Esophagus squamous epithelium (tissue), 5 donors: ENCODE results near the gene SPAG9. TPM values are rescaled to one million over a fixed set of nuclear protein-coding genes. Genes with fewer than 3 reads are reported as not detected.
A peak's percentile ranks its signal among the peaks of the same experiment; 100 is the strongest.

Experiments used
- DNase-seq: peaks from one replicate; lab custom pipeline; 2025; lab: John Stamatoyannopoulos, UW
- H3K27ac ChIP-seq, 4 donors: fragments of 200-600 bp; sonication (generic); one replicate each; pipeline ENCODE4 v1.5.1; 2016 to 2019; ENCODE audit warnings: mild to moderate bottlenecking in 1 of 4
- H3K27me3 ChIP-seq, 4 donors: fragments of 200-600 bp; sonication (generic); 1 replicate in 3 of 4; 2 replicates in 1 of 4; pipeline versions ENCODE4 v1.5.1 to v1.6.0; 2017 to 2021; ENCODE audit warnings: antibody characterized with exemption in 1 of 4
- H3K36me3 ChIP-seq, 3 donors: fragments of 200-600 bp; sonication (generic); one replicate each; pipeline ENCODE4 v1.5.1; 2016 to 2019
- H3K4me1 ChIP-seq, 3 donors: fragments of 200-600 bp; sonication (generic); one replicate each; pipeline ENCODE4 v1.5.1; 2017 to 2019
- H3K4me3 ChIP-seq, 4 donors: fragments of 200-600 bp; sonication (generic); 1 replicate in 3 of 4; 2 replicates in 1 of 4; pipeline ENCODE4 v1.5.1; 2016 to 2019; ENCODE audit warnings: mild to moderate bottlenecking in 2 of 4, moderate library complexity in 1 of 4
- H3K9me3 ChIP-seq, 3 donors: fragments of 200-600 bp; sonication (generic); one replicate each; pipeline ENCODE4 v1.5.1; 2016 to 2019
- CTCF ChIP-seq, 6 experiments: fragments of 450-650 bp in 4 of 6; fragments of 200-600 bp in 2 of 6; sonication (generic) in 2 of 6; IDR thresholded peaks; one replicate each; pipeline ENCODE4 v1.5.1; 2016 to 2019; ENCODE audit warnings: antibody characterized with exemption in 6 of 6, mild to moderate bottlenecking in 4 of 6, moderate library complexity in 4 of 6
- POLR2A ChIP-seq, 4 donors: fragments of 450-650 bp; IDR thresholded peaks; one replicate each; pipeline ENCODE4 v1.6.1; 2017; ENCODE audit warnings: antibody characterized with exemption in 4 of 4, mild to moderate bottlenecking in 4 of 4, moderate library complexity in 3 of 4
- WGBS, 2 donors: methylation state at CpG; one replicate each; pipeline ENCODE4 v1.1.5; 2018; 5-methylcytosine and 5-hydroxymethylcytosine counted together
- intact Hi-C: fragments of 100-400 bp; cut with DNase I; formaldehyde crosslinking; loops from one replicate; pipeline ENCODE4 v1.15.0; 2022
- total RNA-seq, 4 donors: library from RNA; depleted of rRNA; stranded (reverse); fragments of >200 nt; gene quantifications; one replicate each; pipeline ENCODE4 v1.1.0, GENCODE V29; 2016
- donor health status: DM: yes; HTN: yes; CAD: no.

The SPAG9 gene
- total RNA-seq, 4 donors from 2014 or later = 25.6 to 88.5 (median 49.9) TPM

GRCh38 chr17:50938821-50939541 lies 181.7 kb downstream of the SPAG9 start:
- Histone ChIP-seq H3K36me3 (no peaks in the 10 kb centered on the region), H3K9me3 (no peaks in the 10 kb centered on the region), H3K4me3 (no peak overlapping the region), H3K4me1 (peaks cover 2 to 13% (median 6%) of the 10 kb centered on the region in 3 donors), H3K27ac (no peak overlapping the region), H3K27me3 (no peaks in the 10 kb centered on the region)
- TF ChIP-seq POLR2A (IDR thresholded peaks at IDR 0.05) = no peak
- TF ChIP-seq CTCF (IDR thresholded peaks at IDR 0.05) = no peak
- no peak for DNase-seq
- WGBS, 2 donors = 89 to 92% methylated on average over 10 of the region's 10 CpGs
- intact Hi-C loops = no loop called here

GRCh38 chr17:50935996-50936266 lies 184.7 kb downstream of the SPAG9 start:
- WGBS, 2 donors = 85 to 89% methylated on average over 5 of the region's 5 CpGs
- TF ChIP-seq POLR2A (IDR thresholded peaks at IDR 0.05) (no peak), CTCF (IDR thresholded peaks at IDR 0.05) (no peak)
- DNase-seq = no peak
- H3K36me3 ChIP-seq = no peaks in the 10 kb centered on the region
- peaks cover under 1 to 20% (median 5%) of the 10 kb centered on the region in 3 donors for H3K4me1 ChIP-seq
- no peaks in the 10 kb centered on the region for H3K9me3 ChIP-seq
- intact Hi-C loops = no loop called here
- H3K27ac ChIP-seq = no peak overlapping the region
- no peak overlapping the region for H3K4me3 ChIP-seq
- H3K27me3 ChIP-seq = no peaks in the 10 kb centered on the region

GRCh38 chr17:50935221-50935995 lies 185.3 kb downstream of the SPAG9 start:
- TF ChIP-seq POLR2A (IDR thresholded peaks at IDR 0.05) = no peak
- TF ChIP-seq CTCF (IDR thresholded peaks at IDR 0.05) = no peak
- no peak overlapping the region for H3K4me3 ChIP-seq
- peaks cover 5 to 25% (median 6%) of the 10 kb centered on the region in 3 donors for H3K4me1 ChIP-seq
- peak overlapping the region in 1 of 4 donors; percentile 53 for H3K27ac ChIP-seq
- H3K9me3 ChIP-seq = no peaks in the 10 kb centered on the region
- 65 to 73% methylated on average over 7 to 11 of the region's 16 CpGs for WGBS, 2 donors
- DNase-seq = no peak
- H3K36me3 ChIP-seq = no peaks in the 10 kb centered on the region
- intact Hi-C loops = no loop called here
- H3K27me3 ChIP-seq = no peaks in the 10 kb centered on the region

GRCh38 chr17:50934672-50935220 lies 185.9 kb downstream of the SPAG9 start:
- no peaks in the 10 kb centered on the region for H3K36me3 ChIP-seq
- 85 to 88% methylated on average over 12 of the region's 15 CpGs for WGBS, 2 donors
- no peaks in the 10 kb centered on the region for H3K9me3 ChIP-seq
- no peak for DNase-seq
- no peak overlapping the region for H3K4me3 ChIP-seq
- H3K27me3 ChIP-seq = no peaks in the 10 kb centered on the region
- peak overlapping the region in 1 of 4 donors; percentile 53 for H3K27ac ChIP-seq
- intact Hi-C loops = no loop called here
- TF ChIP-seq POLR2A (IDR thresholded peaks at IDR 0.05) = no peak
- TF ChIP-seq CTCF (IDR thresholded peaks at IDR 0.05) = no peak
- H3K4me1 ChIP-seq = peaks cover 5 to 32% (median 9%) of the 10 kb centered on the region in 3 donors

GRCh38 chr17:50934161-50934560 lies 186.5 kb downstream of the SPAG9 start:
- Histone ChIP-seq H3K9me3 (no peaks in the 10 kb centered on the region), H3K4me3 (no peak overlapping the region), H3K36me3 (no peaks in the 10 kb centered on the region), H3K27ac (no peak overlapping the region), H3K4me1 (peaks cover 5 to 33% (median 9%) of the 10 kb centered on the region in 3 donors), H3K27me3 (no peaks in the 10 kb centered on the region)
- intact Hi-C loops = no loop called here
- DNase-seq = no peak
- TF ChIP-seq CTCF (IDR thresholded peaks at IDR 0.05) (no peak), POLR2A (IDR thresholded peaks at IDR 0.05) (no peak)
- WGBS, 2 donors = 86 to 87% methylated on average over 4 of the region's 4 CpGs
